Stimulated activated CD4-positive, alpha-beta T cell treated with anti-CD3 and anti-CD28 coated beads, Interleukin-4, amount 100 ng/mL, for 48 hours (primary cell): ENCODE measurements around the gene ULBP2.
"Not testable (repeated sequence)": the region's sequence is repeated elsewhere in the genome, so short reads cannot be mapped to it uniquely, and the experiment has no call there.

Experiments used
- DNase-seq, 2 donors: peaks; one replicate each; pipeline ENCODE4 v3.0.0-alpha.2; 2020; ENCODE audit warnings: low read depth in 2 of 2

Gene ULBP2

GRCh38 chr6:149967591-149967990, 25.8 kb downstream of the ULBP2 start:
- DNase-seq, result no peak

- DNase-seq, result not testable (repeated sequence)
Observed at GRCh38 chr6:149967999-149968398, 26.2 kb downstream of the ULBP2 start.

- not testable (repeated sequence) for DNase-seq
Observed at GRCh38 chr6:149968909-149969308, 27.1 kb downstream of the ULBP2 start.

GRCh38 chr6:149969635-149970034, 27.8 kb downstream of the ULBP2 start:
- no peak for DNase-seq

GRCh38 chr6:149974394-149974793, 32.6 kb downstream of the ULBP2 start:
- DNase-seq, result not testable (repeated sequence)

GRCh38 chr6:149974825-149975224, 33.0 kb downstream of the ULBP2 start:
- DNase-seq, result no peak

- no peak for DNase-seq
Observed at GRCh38 chr6:149975400-149975799, 33.6 kb downstream of the ULBP2 start.

GRCh38 chr6:149977221-149977620, 35.4 kb downstream of the ULBP2 start:
- no peak for DNase-seq

- no peak for DNase-seq
Observed at GRCh38 chr6:149978610-149979009, 36.8 kb downstream of the ULBP2 start.

- DNase-seq, result no peak
Observed at GRCh38 chr6:149979293-149979692, 37.5 kb downstream of the ULBP2 start.

- no peak for DNase-seq
Observed at GRCh38 chr6:149983145-149983544, 41.3 kb downstream of the ULBP2 start.

GRCh38 chr6:149984773-149985172, 43.0 kb downstream of the ULBP2 start:
- no peak for DNase-seq

GRCh38 chr6:149985481-149985937, 43.7 kb downstream of the ULBP2 start:
- no peak for DNase-seq

- no peak for DNase-seq
Observed at GRCh38 chr6:149987602-149988107, 45.8 kb downstream of the ULBP2 start.

- no peak for DNase-seq
Observed at GRCh38 chr6:149988550-149989346, 46.9 kb downstream of the ULBP2 start.

- DNase-seq, result no peak
Observed at GRCh38 chr6:149990212-149990660, 48.4 kb downstream of the ULBP2 start.

- no peak for DNase-seq
Observed at GRCh38 chr6:149990661-149991471, 49.1 kb downstream of the ULBP2 start.

GRCh38 chr6:149991472-149991795, 49.6 kb downstream of the ULBP2 start:
- not testable (repeated sequence) for DNase-seq

GRCh38 chr6:149991838-149992237, 50.0 kb downstream of the ULBP2 start:
- no peak for DNase-seq

GRCh38 chr6:149995235-149995750, 53.5 kb downstream of the ULBP2 start:
- DNase-seq, result no peak

- DNase-seq, result no peak
Observed at GRCh38 chr6:149995971-149996370, 54.2 kb downstream of the ULBP2 start.
